ENCODE results near the gene SDC1.
A peak's percentile ranks its signal among the peaks of the same experiment; 100 is the strongest.

Gene SDC1

GRCh38 chr2:20182241-20182931 lies 42.5 kb downstream of the SDC1 start:
- no peak for DNase-seq

GRCh38 chr2:20181761-20182160 lies 43.2 kb downstream of the SDC1 start:
- no peak for DNase-seq

- DNase-seq, result no peak
Observed at GRCh38 chr2:20180676-20181648, 44.0 kb downstream of the SDC1 start.

GRCh38 chr2:20179755-20180594 lies 45.0 kb downstream of the SDC1 start:
- DNase-seq, result no peak

- DNase-seq, result no peak
Observed at GRCh38 chr2:20179466-20179754, 45.5 kb downstream of the SDC1 start.

- DNase-seq, result no peak
Observed at GRCh38 chr2:20178666-20179465, 46.1 kb downstream of the SDC1 start.

GRCh38 chr2:20178249-20178607 lies 46.7 kb downstream of the SDC1 start:
- no peak for DNase-seq

GRCh38 chr2:20177556-20178248 lies 47.2 kb downstream of the SDC1 start:
- DNase-seq, result peak; percentile 33 to 58 (median 45)

GRCh38 chr2:20176760-20177159 lies 48.2 kb downstream of the SDC1 start:
- no peak for DNase-seq

GRCh38 chr2:20175931-20176330 lies 49.0 kb downstream of the SDC1 start:
- DNase-seq, result peak; percentile 30 to 45 (median 37)

GRCh38 chr2:20175267-20175666 lies 49.7 kb downstream of the SDC1 start:
- no peak for DNase-seq

- DNase-seq, result no peak
Observed at GRCh38 chr2:20174410-20174809, 50.5 kb downstream of the SDC1 start.

GRCh38 chr2:20173496-20174402 lies 51.2 kb downstream of the SDC1 start:
- no peak for DNase-seq

GRCh38 chr2:20173064-20173463 lies 51.9 kb downstream of the SDC1 start:
- no peak for DNase-seq

- DNase-seq, result peak; percentile 44 to 50 (median 45)
Observed at GRCh38 chr2:20172273-20173055, 52.5 kb downstream of the SDC1 start.

GRCh38 chr2:20171445-20171977 lies 53.4 kb downstream of the SDC1 start:
- no peak for DNase-seq

GRCh38 chr2:20170704-20171250 lies 54.2 kb downstream of the SDC1 start:
- DNase-seq, result peak; percentile 61 to 85 (median 73)

- DNase-seq, result no peak
Observed at GRCh38 chr2:20169796-20170703, 54.9 kb downstream of the SDC1 start.
